PC-9 (cell line): ENCODE data around the gene SORBS2.

Source experiments
- EZH2 ChIP-seq: fragments of 200-600 bp; sonication (generic); IDR thresholded peaks from 2 replicates; pipeline ENCODE4 v1.8.0; 2017; ENCODE audit warnings: antibody characterized with exemption, low read depth
- TF ChIP-seq, protein P1 (sequence below): fragments of 200-600 bp; sonication (generic); conservative IDR thresholded peaks from 2 replicates; pipeline ENCODE4 v1.6.1; 2017; ENCODE audit warnings: mixed run types, antibody characterized with exemption, mild to moderate bottlenecking, moderate library complexity

DNA sequence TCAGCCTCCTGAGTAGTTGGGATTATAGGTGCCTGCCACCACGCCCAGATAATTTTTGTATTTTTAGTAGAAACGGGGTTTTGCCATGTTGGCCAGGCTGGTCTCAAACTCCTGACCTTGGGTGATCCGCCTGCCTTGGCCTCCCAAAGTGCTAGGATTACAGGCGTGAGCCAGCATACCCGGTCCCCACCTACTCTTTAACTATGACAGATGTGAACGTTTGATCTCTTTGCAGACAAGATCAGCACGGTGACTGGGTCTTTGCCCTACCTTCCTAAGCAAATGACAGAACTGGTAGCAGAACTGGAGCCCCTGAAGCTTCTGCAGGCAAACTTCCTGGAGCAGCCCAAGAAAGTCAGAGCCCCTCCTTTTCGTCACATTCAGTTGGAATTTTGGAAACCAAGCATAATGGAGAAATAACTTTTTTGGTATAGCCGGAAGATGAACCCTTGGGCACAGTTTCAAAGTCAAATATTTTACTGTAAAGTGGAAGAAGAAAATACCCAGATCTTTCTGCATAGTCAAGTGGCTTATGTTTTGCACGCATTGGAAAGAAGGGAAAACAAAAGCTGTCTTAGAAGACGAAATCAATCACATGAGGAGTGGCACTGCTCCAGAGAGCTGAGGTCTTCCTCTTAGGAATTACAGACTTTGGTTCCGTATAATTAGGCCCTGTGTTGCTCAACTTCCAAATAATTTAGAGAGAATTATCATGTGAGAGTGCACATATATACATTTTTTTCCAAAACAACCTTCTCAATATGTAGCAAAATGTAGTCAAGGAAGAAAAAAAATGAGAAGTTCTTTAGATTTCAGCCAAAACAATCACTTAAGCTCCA lies 90.6 kb downstream of the SORBS2 start:
- TF ChIP-seq, protein P1, sequence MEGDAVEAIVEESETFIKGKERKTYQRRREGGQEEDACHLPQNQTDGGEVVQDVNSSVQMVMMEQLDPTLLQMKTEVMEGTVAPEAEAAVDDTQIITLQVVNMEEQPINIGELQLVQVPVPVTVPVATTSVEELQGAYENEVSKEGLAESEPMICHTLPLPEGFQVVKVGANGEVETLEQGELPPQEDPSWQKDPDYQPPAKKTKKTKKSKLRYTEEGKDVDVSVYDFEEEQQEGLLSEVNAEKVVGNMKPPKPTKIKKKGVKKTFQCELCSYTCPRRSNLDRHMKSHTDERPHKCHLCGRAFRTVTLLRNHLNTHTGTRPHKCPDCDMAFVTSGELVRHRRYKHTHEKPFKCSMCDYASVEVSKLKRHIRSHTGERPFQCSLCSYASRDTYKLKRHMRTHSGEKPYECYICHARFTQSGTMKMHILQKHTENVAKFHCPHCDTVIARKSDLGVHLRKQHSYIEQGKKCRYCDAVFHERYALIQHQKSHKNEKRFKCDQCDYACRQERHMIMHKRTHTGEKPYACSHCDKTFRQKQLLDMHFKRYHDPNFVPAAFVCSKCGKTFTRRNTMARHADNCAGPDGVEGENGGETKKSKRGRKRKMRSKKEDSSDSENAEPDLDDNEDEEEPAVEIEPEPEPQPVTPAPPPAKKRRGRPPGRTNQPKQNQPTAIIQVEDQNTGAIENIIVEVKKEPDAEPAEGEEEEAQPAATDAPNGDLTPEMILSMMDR = no peak
- no peak for TF ChIP-seq EZH2
